CD14-positive monocyte (primary cell): Measurements from ENCODE around the gene GGA1. TPM values are rescaled to one million over a fixed set of nuclear protein-coding genes. Genes with fewer than 3 reads are reported as not detected.
A peak's percentile ranks its signal among the peaks of the same experiment; 100 is the strongest.

ENCODE experiments used
- DNase-seq, 3 donors: peaks; one replicate each; pipeline ENCODE4 v3.0.0-alpha.2; 2011 to 2022
- H2AFZ ChIP-seq: 2 replicates; pipeline ENCODE4 v1.6.0; 2012; ENCODE audit warnings: mild to moderate bottlenecking, low read depth, low read length, inconsistent platforms; ENCODE audit not compliant: insufficient read depth, poor library complexity, severe bottlenecking
- H3K27ac ChIP-seq, 2 donors: 1 replicate in 1 of 2; 2 replicates in 1 of 2; pipeline ENCODE4 v1.5.1; 2012 to 2013; ENCODE audit warnings: low read length in 2 of 2, control low read depth in 1 of 2, inconsistent platforms in 1 of 2, low read depth in 1 of 2, mild to moderate bottlenecking in 1 of 2
- H3K27me3 ChIP-seq, 2 donors: one replicate each; pipeline versions ENCODE4 v1.6.0 to v1.6.1; 2011 to 2013; ENCODE audit warnings: low read length in 2 of 2; ENCODE audit not compliant: control insufficient read depth in 2 of 2, insufficient read depth in 2 of 2
- H3K36me3 ChIP-seq, 2 donors: replicated peaks in 1 of 2; 1 replicate in 1 of 2; 2 replicates in 1 of 2; pipeline versions ENCODE4 v1.5.1 to v1.6.1; 2012 to 2013; ENCODE audit warnings: low read length in 2 of 2, control low read depth in 1 of 2, inconsistent platforms in 1 of 2, mild to moderate bottlenecking in 1 of 2; ENCODE audit not compliant: insufficient read depth in 2 of 2, control insufficient read depth in 1 of 2
- H3K4me1 ChIP-seq, 2 donors: 1 replicate in 1 of 2; 2 replicates in 1 of 2; pipeline versions ENCODE4 v1.5.1 to v1.6.1; 2012 to 2013; ENCODE audit warnings: low read length in 2 of 2, control low read depth in 1 of 2, inconsistent platforms in 1 of 2, mild to moderate bottlenecking in 1 of 2, moderate library complexity in 1 of 2; ENCODE audit not compliant: insufficient read depth in 2 of 2, control insufficient read depth in 1 of 2
- H3K4me2 ChIP-seq: replicated peaks from 2 replicates; pipeline ENCODE3; 2012; ENCODE audit warnings: low read length, moderate library complexity, mild to moderate bottlenecking; ENCODE audit not compliant: poor library complexity, severe bottlenecking; ENCODE audit errors: extremely low read depth
- H3K4me3 ChIP-seq, 3 experiments: fragments of 200-600 bp in 1 of 3; sonication (generic) in 1 of 3; replicated peaks in 1 of 3; 1 replicate in 2 of 3; 2 replicates in 1 of 3; pipeline ENCODE4 v1.5.1; 2011 to 2013; ENCODE audit warnings: low read length in 3 of 3, mild to moderate bottlenecking in 3 of 3, control low read depth in 2 of 3, low read depth in 2 of 3, inconsistent platforms in 1 of 3, moderate library complexity in 1 of 3
- H3K79me2 ChIP-seq: 2 replicates; pipeline ENCODE4 v1.6.0; 2012; ENCODE audit warnings: mild to moderate bottlenecking, control low read depth, inconsistent platforms, low read length, moderate library complexity; ENCODE audit not compliant: insufficient read depth
- H3K9ac ChIP-seq: 2 replicates; pipeline ENCODE4 v1.6.0; 2017; ENCODE audit warnings: low read length, mild to moderate bottlenecking; ENCODE audit not compliant: insufficient read depth, poor library complexity, severe bottlenecking
- H3K9me3 ChIP-seq, 2 donors: replicated peaks in 1 of 2; 1 replicate in 1 of 2; 2 replicates in 1 of 2; pipeline versions ENCODE4 v1.5.1 to v1.6.1; 2012 to 2013; ENCODE audit warnings: low read length in 2 of 2, control low read depth in 1 of 2; ENCODE audit not compliant: control insufficient read depth in 1 of 2, insufficient read depth in 1 of 2
- H4K20me1 ChIP-seq: 2 replicates; pipeline ENCODE4 v1.6.0; 2012; ENCODE audit warnings: mild to moderate bottlenecking, low read length, control low read depth, moderate library complexity; ENCODE audit not compliant: insufficient read depth
- H3K27ac Mint-ChIP-seq, 7 donors: one replicate each; pipeline ENCODE4 v1.8.0; 2020; ENCODE audit warnings: mild to moderate bottlenecking in 7 of 7, mixed read lengths in 7 of 7, moderate library complexity in 6 of 7, inconsistent platforms in 2 of 7
- H3K27me3 Mint-ChIP-seq, 3 donors: one replicate each; pipeline ENCODE4 v1.8.0; 2021 to 2022; ENCODE audit warnings: low read depth in 3 of 3, mild to moderate bottlenecking in 3 of 3, mixed read lengths in 3 of 3, moderate library complexity in 3 of 3, inconsistent platforms in 1 of 3
- H3K36me3 Mint-ChIP-seq, 2 donors: one replicate each; pipeline ENCODE4 v1.8.0; 2020; ENCODE audit warnings: mixed read lengths in 2 of 2, inconsistent platforms in 1 of 2, mild to moderate bottlenecking in 1 of 2
- H3K4me1 Mint-ChIP-seq: one replicate; pipeline ENCODE4 v1.8.0; 2020; ENCODE audit warnings: mild to moderate bottlenecking, mixed read lengths
- H3K4me3 Mint-ChIP-seq, 2 donors: one replicate each; pipeline ENCODE4 v1.8.0; 2020; ENCODE audit warnings: mild to moderate bottlenecking in 2 of 2, mixed read lengths in 2 of 2, moderate library complexity in 1 of 2
- H3K9me3 Mint-ChIP-seq, 7 donors: one replicate each; pipeline ENCODE4 v1.8.0; 2020 to 2022; ENCODE audit warnings: mixed read lengths in 7 of 7, mild to moderate bottlenecking in 6 of 7, moderate library complexity in 6 of 7, inconsistent platforms in 2 of 7
- WGBS: methylation state at CpG from one replicate; pipeline ENCODE4 v1.1.5; 2013; ENCODE audit warnings: missing lambda C conversion rate; ENCODE audit not compliant: insufficient coverage; 5-methylcytosine and 5-hydroxymethylcytosine counted together
- intact Hi-C, 2 donors: fragments of 100-400 bp; cut with micrococcal nuclease; formaldehyde crosslinking; loops; one replicate each; pipeline versions ENCODE4 v1.15.0 to v1.15.1; 2023
- polyA plus RNA-seq, 3 donors: library from polyadenylated mRNA; depleted of rRNA in 1 of 3; unstranded in 2 of 3; stranded (reverse) in 1 of 3; fragments of 300-500 nt in 2 of 3; fragments of >200 nt in 1 of 3; fragmentation: Illumina TruSeq in 2 of 3; gene quantifications; 1 replicate in 2 of 3; 2 replicates in 1 of 3; pipeline ENCODE4 v1.2.3, GENCODE V29; 2012 to 2021
- TF ChIP-seq, protein P1 (sequence below): fragments of 200-600 bp; IDR thresholded peaks from one replicate; pipeline ENCODE4 v1.8.0; 2022; ENCODE audit warnings: antibody characterized with exemption, mild to moderate bottlenecking

GGA1 gene
- polyA plus RNA-seq, 3 donors, result 19.8 to 91.0 (median 24.8) TPM

GRCh38 chr22:37635157-37635556 lies 26.5 kb downstream of the GGA1 start:
- DNase-seq, result no peak
- Histone ChIP-seq H3K27me3 (no peaks in the 10 kb centered on the region), H3K9ac (no peak overlapping the region), H3K79me2 (peaks cover 52% of the 10 kb centered on the region), H2AFZ (no peak overlapping the region), H3K36me3 (peaks cover 16 to 21% of the 10 kb centered on the region in 2 donors), H3K27ac (peak overlapping the region; percentile 89 to 93), H3K4me2 (peak overlapping the region; percentile 75), H3K9me3 (no peaks in the 10 kb centered on the region), H4K20me1 (no peaks in the 10 kb centered on the region), H3K4me3 (peak overlapping the region in 1 of 3 experiments; percentile 63), H3K4me1 (peaks cover 75 to 82% of the 10 kb centered on the region in 2 donors)
- TF ChIP-seq, protein P1, sequence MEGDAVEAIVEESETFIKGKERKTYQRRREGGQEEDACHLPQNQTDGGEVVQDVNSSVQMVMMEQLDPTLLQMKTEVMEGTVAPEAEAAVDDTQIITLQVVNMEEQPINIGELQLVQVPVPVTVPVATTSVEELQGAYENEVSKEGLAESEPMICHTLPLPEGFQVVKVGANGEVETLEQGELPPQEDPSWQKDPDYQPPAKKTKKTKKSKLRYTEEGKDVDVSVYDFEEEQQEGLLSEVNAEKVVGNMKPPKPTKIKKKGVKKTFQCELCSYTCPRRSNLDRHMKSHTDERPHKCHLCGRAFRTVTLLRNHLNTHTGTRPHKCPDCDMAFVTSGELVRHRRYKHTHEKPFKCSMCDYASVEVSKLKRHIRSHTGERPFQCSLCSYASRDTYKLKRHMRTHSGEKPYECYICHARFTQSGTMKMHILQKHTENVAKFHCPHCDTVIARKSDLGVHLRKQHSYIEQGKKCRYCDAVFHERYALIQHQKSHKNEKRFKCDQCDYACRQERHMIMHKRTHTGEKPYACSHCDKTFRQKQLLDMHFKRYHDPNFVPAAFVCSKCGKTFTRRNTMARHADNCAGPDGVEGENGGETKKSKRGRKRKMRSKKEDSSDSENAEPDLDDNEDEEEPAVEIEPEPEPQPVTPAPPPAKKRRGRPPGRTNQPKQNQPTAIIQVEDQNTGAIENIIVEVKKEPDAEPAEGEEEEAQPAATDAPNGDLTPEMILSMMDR, result no peak
- peaks cover 14 to 24% of the 10 kb centered on the region in 2 donors for H3K36me3 Mint-ChIP-seq
- H3K27ac Mint-ChIP-seq, result peak overlapping the region; percentile 95 to 99 (median 98)
- peaks cover 0 to under 1% (median 0%) of the 10 kb centered on the region in 7 donors for H3K9me3 Mint-ChIP-seq
- peaks cover 76% of the 10 kb centered on the region for H3K4me1 Mint-ChIP-seq
- peak overlapping the region in 1 of 2 donors; percentile 76 for H3K4me3 Mint-ChIP-seq
- WGBS, result 63% methylated on average over 7 of the region's 7 CpGs
- H3K27me3 Mint-ChIP-seq, result peaks cover 0 to 2% (median 0%) of the 10 kb centered on the region in 3 donors
- intact Hi-C loops, result no loop called here

GRCh38 chr22:37636186-37636948 lies 27.7 kb downstream of the GGA1 start:
- Mint-ChIP-seq H3K9me3 (peaks cover 0 to 3% (median 0%) of the 10 kb centered on the region in 7 donors), H3K27me3 (peaks cover 0 to 2% (median 0%) of the 10 kb centered on the region in 3 donors), H3K4me3 (peak overlapping the region; percentile 43 to 48), H3K4me1 (peaks cover 81% of the 10 kb centered on the region), H3K27ac (peak overlapping the region; percentile 68 to 89 (median 83)), H3K36me3 (peaks cover 9 to 14% of the 10 kb centered on the region in 2 donors)
- DNase-seq, result peak in 2 of 3 donors; percentile 64 to 73
- Histone ChIP-seq H3K9me3 (no peaks in the 10 kb centered on the region), H3K36me3 (peaks cover 11% of the 10 kb centered on the region in 2 donors), H3K27me3 (no peaks in the 10 kb centered on the region), H4K20me1 (peaks cover 11% of the 10 kb centered on the region), H3K27ac (peak overlapping the region; percentile 18 to 46), H3K4me1 (peaks cover 83 to 91% of the 10 kb centered on the region in 2 donors), H3K9ac (no peak overlapping the region), H3K4me2 (peak overlapping the region; percentile 35), H3K79me2 (peaks cover 64% of the 10 kb centered on the region), H3K4me3 (peak overlapping the region in 1 of 3 experiments; percentile 36), H2AFZ (no peak overlapping the region)
- 0% methylated on average over 2 of the region's 6 CpGs for WGBS
- TF ChIP-seq, protein P1, result peak; percentile 59
- intact Hi-C loops, result no loop called here
